ENCODE results near the gene MEIS2.

The MEIS2 gene

GRCh38 chr15:36914466-36914865 is 185.9 kb downstream of the MEIS2 start:
- intact Hi-C loops (cut with DNase I), result no loop called here
- no peak for DNase-seq

GRCh38 chr15:36912311-36912712 is 188.0 kb downstream of the MEIS2 start:
- intact Hi-C loops (cut with DNase I), result no loop called here

GRCh38 chr15:36911322-36911944 is 188.9 kb downstream of the MEIS2 start:
- DNase-seq, result no peak
- intact Hi-C loops (cut with DNase I), result no loop called here

More at GRCh38 chr15:36912311-36912712, 188.0 kb downstream of the MEIS2 start:
- DNase-seq, result no peak

- intact Hi-C loops (cut with DNase I), result no loop called here
- DNase-seq, result no peak
Observed at GRCh38 chr15:36908991-36909390, 191.4 kb downstream of the MEIS2 start.

- no peak for DNase-seq
- intact Hi-C loops (cut with DNase I), result no loop called here
Observed at GRCh38 chr15:36907295-36907694, 193.1 kb downstream of the MEIS2 start.

- intact Hi-C loops (cut with DNase I), result no loop called here
- DNase-seq, result no peak
Observed at GRCh38 chr15:36905908-36906307, 194.4 kb downstream of the MEIS2 start.

GRCh38 chr15:36904715-36905114 is 195.6 kb downstream of the MEIS2 start:
- intact Hi-C loops (cut with DNase I), result no loop called here
- DNase-seq, result no peak

GRCh38 chr15:36903922-36904556 is 196.3 kb downstream of the MEIS2 start:
- no peak for DNase-seq
- intact Hi-C loops (cut with DNase I), result no loop called here

- intact Hi-C loops (cut with DNase I), result no loop called here
- no peak for DNase-seq
Observed at GRCh38 chr15:36903195-36903594, 197.2 kb downstream of the MEIS2 start.

GRCh38 chr15:36901012-36901411 is 199.3 kb downstream of the MEIS2 start:
- intact Hi-C loops (cut with DNase I), result no loop called here
- DNase-seq, result no peak

GRCh38 chr15:36899696-36900095 is 200.7 kb downstream of the MEIS2 start:
- intact Hi-C loops (cut with DNase I), result no loop called here
- DNase-seq, result no peak

- intact Hi-C loops (cut with DNase I), result no loop called here
- DNase-seq, result no peak
Observed at GRCh38 chr15:36898536-36899126, 201.7 kb downstream of the MEIS2 start.

GRCh38 chr15:36897834-36898233 is 202.5 kb downstream of the MEIS2 start:
- DNase-seq, result no peak
- intact Hi-C loops (cut with DNase I), result no loop called here

GRCh38 chr15:36896949-36897348 is 203.4 kb downstream of the MEIS2 start:
- DNase-seq, result no peak
- intact Hi-C loops (cut with DNase I), result no loop called here

- intact Hi-C loops (cut with DNase I), result no loop called here
- DNase-seq, result no peak
Observed at GRCh38 chr15:36894075-36894474, 206.3 kb downstream of the MEIS2 start.

- no peak for DNase-seq
- intact Hi-C loops (cut with DNase I), result no loop called here
Observed at GRCh38 chr15:36893276-36893675, 207.1 kb downstream of the MEIS2 start.

- intact Hi-C loops (cut with DNase I), result no loop called here
Observed at GRCh38 chr15:36888011-36888992, 212.0 kb downstream of the MEIS2 start.

GRCh38 chr15:36887214-36887961 is 213.0 kb downstream of the MEIS2 start:
- DNase-seq, result peak in 3 of 10 donors; percentile 64 to 79 (median 73)
- intact Hi-C loops (cut with DNase I), result no loop called here

More at GRCh38 chr15:36888011-36888992, 212.0 kb downstream of the MEIS2 start:
- peak in 3 of 10 donors; percentile 55 to 81 (median 76) for DNase-seq

- no peak for DNase-seq
- intact Hi-C loops (cut with DNase I), result no loop called here
Observed at GRCh38 chr15:36886701-36887100, 213.6 kb downstream of the MEIS2 start.

GRCh38 chr15:36886191-36886590 is 214.2 kb downstream of the MEIS2 start:
- intact Hi-C loops (cut with DNase I), result no loop called here
- no peak for DNase-seq
